PC-9 (cell line): ENCODE results near the gene TUBB. TPM values are rescaled to one million over a fixed set of nuclear protein-coding genes. Genes with fewer than 3 reads are reported as not detected.
"Not testable (repeated sequence)": the region's sequence is repeated elsewhere in the genome, so short reads cannot be mapped to it uniquely, and the experiment has no call there.

Source experiments
- BruUV-seq: library from RNA; stranded (reverse); fragments of 400-500 nt; replicated peaks from 2 replicates; lab custom pipeline; 2021; lab: Mats Ljungman, UMichigan
- CTCF ChIA-PET: fragments of 300-600 bp; sonication (Branson Sonifier 250); formaldehyde crosslinking; loops from one replicate; lab custom pipeline; 2022; ENCODE audit warnings: antibody characterized with exemption; lab: Charles Lee
- POLR2A ChIA-PET: fragments of 300-600 bp; sonication (Branson Sonifier 250); formaldehyde crosslinking; loops from one replicate; lab custom pipeline; 2022; ENCODE audit warnings: antibody characterized with exemption; ENCODE audit not compliant: unreplicated experiment; lab: Charles Lee
- DNase-seq, 2 experiments: peaks; one replicate each; pipeline versions ENCODE4 v3.0.0 to v3.0.0-alpha.2; 2015 to 2022; ENCODE audit warnings: mixed read lengths in 1 of 2
- H2AFZ ChIP-seq: fragments of 200-600 bp; sonication (generic); 2 replicates; pipeline ENCODE4 v1.8.1; 2017; ENCODE audit warnings: antibody characterized with exemption
- H3F3A ChIP-seq: fragments of 200-600 bp; sonication (generic); 2 replicates; pipeline ENCODE4 v1.8.1; 2017; ENCODE audit warnings: antibody characterized with exemption, mild to moderate bottlenecking, low read depth; ENCODE audit not compliant: insufficient read depth
- H3K27ac ChIP-seq: fragments of 200-600 bp; sonication (generic); 2 replicates; pipeline ENCODE4 v1.6.1; 2016; ENCODE audit warnings: mixed run types
- H3K27me3 ChIP-seq: fragments of 200-600 bp; sonication (generic); 2 replicates; pipeline ENCODE4 v1.6.1; 2016; ENCODE audit warnings: low read depth, mixed run types; ENCODE audit not compliant: insufficient read depth
- H3K36me3 ChIP-seq: fragments of 200-600 bp; sonication (generic); 2 replicates; pipeline ENCODE4 v1.6.1; 2016; ENCODE audit warnings: low read depth, mixed run types
- H3K4me1 ChIP-seq: fragments of 200-600 bp; sonication (generic); replicated peaks from 2 replicates; pipeline ENCODE4 v1.6.1; 2016; ENCODE audit warnings: mixed run types; ENCODE audit not compliant: insufficient read depth
- H3K4me2 ChIP-seq: fragments of 200-600 bp; sonication (generic); 2 replicates; pipeline ENCODE4 v1.6.1; 2017; ENCODE audit warnings: mixed run types
- H3K4me3 ChIP-seq: fragments of 200-600 bp; sonication (generic); 2 replicates; pipeline ENCODE4 v1.6.1; 2016; ENCODE audit warnings: mixed run types
- H3K79me2 ChIP-seq: fragments of 200-600 bp; sonication (generic); 2 replicates; pipeline ENCODE4 v1.6.1; 2017; ENCODE audit warnings: low read depth, mixed run types
- H3K9me2 ChIP-seq: fragments of 200-600 bp; sonication (generic); 2 replicates; pipeline ENCODE4 v1.8.1; 2017; ENCODE audit warnings: mild to moderate bottlenecking; ENCODE audit not compliant: insufficient read depth
- H3K9me3 ChIP-seq: fragments of 200-600 bp; sonication (generic); 2 replicates; pipeline ENCODE4 v1.8.1; 2016; ENCODE audit warnings: low read depth; ENCODE audit not compliant: insufficient read depth
- H4K20me1 ChIP-seq: fragments of 200-600 bp; sonication (generic); 2 replicates; pipeline ENCODE4 v1.8.1; 2017; ENCODE audit not compliant: insufficient read depth
- CTCF ChIP-seq: fragments of 200-600 bp; sonication (generic); conservative IDR thresholded peaks from 2 replicates; pipeline ENCODE4 v1.6.1; 2017; ENCODE audit warnings: mixed run types, antibody characterized with exemption, mild to moderate bottlenecking, moderate library complexity
- EZH2 ChIP-seq: fragments of 200-600 bp; sonication (generic); IDR thresholded peaks from 2 replicates; pipeline ENCODE4 v1.8.0; 2017; ENCODE audit warnings: antibody characterized with exemption, low read depth
- intact Hi-C: fragments of 100-400 bp; cut with micrococcal nuclease; formaldehyde crosslinking; loops from one replicate; pipeline ENCODE4 v1.10.0; 2022; ENCODE audit not compliant: unreplicated experiment
- total RNA-seq: library from RNA; stranded (reverse); gene quantifications from 2 replicates; pipeline ENCODE4 v1.2.3, GENCODE V29; 2021

The TUBB gene
- total RNA-seq, 1 experiment from 2014 or later = 901 TPM

GRCh38 chr6:30719356-30719755 lies 796 bp upstream of the TUBB start:
- Histone ChIP-seq H3K27ac (no peak overlapping the region), H3K9me3 (no peaks in the 10 kb centered on the region), H3K27me3 (no peaks in the 10 kb centered on the region), H2AFZ (peak overlapping the region; percentile 56; the same call in 1 of the 2 replicates), H3K9me2 (no peaks in the 10 kb centered on the region), H3K36me3 (peaks cover 22% of the 10 kb centered on the region), H4K20me1 (peaks cover 29% of the 10 kb centered on the region), H3K4me1 (peaks cover 40% of the 10 kb centered on the region), H3K4me3 (peak overlapping the region; percentile 85), H3K4me2 (peak overlapping the region; percentile 84), H3K79me2 (peaks cover 57% of the 10 kb centered on the region), H3F3A (peaks cover 37% of the 10 kb centered on the region)
- DNase-seq = no peak
- no peak for TF ChIP-seq CTCF
- no peak for TF ChIP-seq EZH2
- ChIA-PET POLR2A (interaction anchor here (0.6 kb wide), 1 partner anchor 218 kb away, joined by 3 read pairs; no protein-coding TSS in a partner anchor), CTCF (interaction anchor here (0.6 kb wide), 1 partner anchor 96 kb away, joined by 3 read pairs; no protein-coding TSS in a partner anchor)
- intact Hi-C loops = no loop called here
- no TSS peak for BruUV-seq

GRCh38 chr6:30720738-30721197 lies 616 bp downstream of the TUBB start:
- POLR2A ChIA-PET = interaction anchor here (0.6 to 0.8 kb wide), 3 partner anchors 33 to 124 kb away, joined by 6 to 18 read pairs (median 8); no protein-coding TSS in a partner anchor
- TF ChIP-seq CTCF = no peak
- no peak for TF ChIP-seq EZH2
- intact Hi-C loops = loop anchor here (1.0 to 5.0 kb wide), 4 partner anchors 22 to 373 kb away; partner anchors contain the start of genes FLOT1, GNL1 and RPP21
- Histone ChIP-seq H4K20me1 (peaks cover 43% of the 10 kb centered on the region), H2AFZ (0 out of 2 replicates have a peak overlapping the region, but pooled peaks have one; percentile 61), H3K79me2 (peaks cover 62% of the 10 kb centered on the region), H3K4me1 (peaks cover 39% of the 10 kb centered on the region), H3K4me2 (peak overlapping the region; percentile 84), H3K27me3 (no peaks in the 10 kb centered on the region), H3K27ac (peak overlapping the region; percentile 60), H3K36me3 (peaks cover 22% of the 10 kb centered on the region), H3F3A (peaks cover 51% of the 10 kb centered on the region), H3K4me3 (peak overlapping the region; percentile 85), H3K9me2 (no peaks in the 10 kb centered on the region), H3K9me3 (no peaks in the 10 kb centered on the region)
- CTCF ChIA-PET = interaction anchor here (0.6 to 0.9 kb wide), 2 partner anchors 49 to 367 kb away, joined by 3 to 4 read pairs; no protein-coding TSS in a partner anchor
- DNase-seq = peak in 1 of 2 experiments; percentile 53
- TSS peak; percentile 27 for BruUV-seq

GRCh38 chr6:30721198-30722024 lies 1.3 kb downstream of the TUBB start:
- no TSS peak for BruUV-seq
- Histone ChIP-seq H3K36me3 (peaks cover 22% of the 10 kb centered on the region), H3K27ac (peak overlapping the region; percentile 68), H3K79me2 (peaks cover 62% of the 10 kb centered on the region), H3F3A (peaks cover 56% of the 10 kb centered on the region), H3K9me3 (no peaks in the 10 kb centered on the region), H3K9me2 (no peaks in the 10 kb centered on the region), H4K20me1 (peaks cover 47% of the 10 kb centered on the region), H3K4me3 (peak overlapping the region; percentile 85), H2AFZ (0 out of 2 replicates have a peak overlapping the region, but pooled peaks have one; percentile 61), H3K4me2 (peak overlapping the region; percentile 87), H3K27me3 (no peaks in the 10 kb centered on the region), H3K4me1 (peaks cover 33% of the 10 kb centered on the region)
- DNase-seq = peak; percentile 63 to 94
- ChIA-PET POLR2A (interaction anchor here (0.7 to 0.8 kb wide), 2 partner anchors 34 to 124 kb away, joined by 6 to 8 read pairs; no protein-coding TSS in a partner anchor), CTCF (interaction anchor here (0.6 to 0.9 kb wide), 2 partner anchors 49 to 366 kb away, joined by 3 to 4 read pairs; no protein-coding TSS in a partner anchor)
- intact Hi-C loops = loop anchor here (1.0 to 5.0 kb wide), 6 partner anchors 21 to 374 kb away; partner anchors contain the start of genes ATAT1, FLOT1 and RPP21
- TF ChIP-seq EZH2 (no peak), CTCF (no peak)

- Histone ChIP-seq H3K79me2 (peaks cover 62% of the 10 kb centered on the region), H3K4me1 (peaks cover 30% of the 10 kb centered on the region), H3K4me2 (peak overlapping the region; percentile 87), H3K27ac (peak overlapping the region; percentile 68), H4K20me1 (peaks cover 48% of the 10 kb centered on the region), H3K36me3 (peaks cover 22% of the 10 kb centered on the region), H3K4me3 (peak overlapping the region; percentile 85), H3F3A (peaks cover 61% of the 10 kb centered on the region)
- CTCF ChIA-PET = interaction anchor here (0.6 to 0.9 kb wide), 4 partner anchors 9 to 599 kb away, joined by 3 to 4 read pairs (median 4); no protein-coding TSS in a partner anchor
- BruUV-seq, DNase-seq, H3K9me3 ChIP-seq, H3K27me3 ChIP-seq, H2AFZ ChIP-seq, H3K9me2 ChIP-seq, POLR2A ChIA-PET: not testable (repeated sequence)
- intact Hi-C loops = loop anchor here (1.0 to 5.0 kb wide), 5 partner anchors 43 to 375 kb away; partner anchors contain the start of genes ATAT1 and RPP21
Measured at GRCh38 chr6:30722025-30722279, 1.8 kb downstream of the TUBB start.
